Adrenal gland (tissue), 5 donors: Measurements from ENCODE around the gene LUC7L3.

ENCODE experiments used
- CTCF ChIP-seq, 6 experiments: fragments of 450-650 bp in 4 of 6; fragments of 200-600 bp in 2 of 6; sonication (generic) in 1 of 6; IDR thresholded peaks; 1 replicate in 5 of 6; 2 replicates in 1 of 6; pipeline versions ENCODE4 v1.5.1 to v1.8.0; 2016 to 2021; ENCODE audit warnings: antibody characterized with exemption in 6 of 6, mild to moderate bottlenecking in 2 of 6, moderate library complexity in 1 of 6
- POLR2A ChIP-seq, 2 donors: fragments of 450-650 bp; IDR thresholded peaks; one replicate each; pipeline ENCODE4 v1.6.1; 2017; ENCODE audit warnings: antibody characterized with exemption in 2 of 2, mild to moderate bottlenecking in 2 of 2, moderate library complexity in 1 of 2
- donor health status: DM: no; HTN: no; CAD: no.

- TF ChIP-seq CTCF (IDR thresholded peaks at IDR 0.05): no peak
- TF ChIP-seq POLR2A (IDR thresholded peaks at IDR 0.05): no peak
These were observed 35.1 kb downstream of the LUC7L3 start for GRCh38 chr17:50754521-50754920.
